WTC11 (cell line): Measurements from ENCODE around the gene C9orf50. TPM values are rescaled to one million over a fixed set of nuclear protein-coding genes. Genes with fewer than 3 reads are reported as not detected.

Experiments
- ATAC-seq: fragments of 200-7000 bp; cut with Tn5 transposase; 2 replicates; pipeline ENCODE4 v1.10.0; 2021; ENCODE audit warnings: mild to moderate bottlenecking, moderate library complexity
- CTCF ChIA-PET: fragments of 300-600 bp; sonication (Branson Sonifier 250); formaldehyde crosslinking; loops from one replicate; lab custom pipeline; 2021; ENCODE audit warnings: antibody characterized with exemption; lab: Charles Lee
- POLR2A ChIA-PET: fragments of 350-600 bp; sonication (Branson Sonifier 250); formaldehyde crosslinking; loops from one replicate; lab custom pipeline; 2021; ENCODE audit warnings: antibody characterized with exemption; lab: Charles Lee
- DNase-seq: peaks from one replicate; pipeline ENCODE4 v3.0.0; 2021; ENCODE audit warnings: low spot score
- H3K27ac Mint-ChIP-seq: 2 replicates; pipeline ENCODE4 v1.8.0; 2021; ENCODE audit warnings: mixed read lengths
- H3K27me3 Mint-ChIP-seq: 2 replicates; pipeline ENCODE4 v1.8.0; 2021; ENCODE audit warnings: low read depth, mild to moderate bottlenecking, moderate library complexity, mixed read lengths
- H3K36me3 Mint-ChIP-seq: 2 replicates; pipeline ENCODE4 v1.8.0; 2021; ENCODE audit warnings: mixed read lengths
- H3K4me1 Mint-ChIP-seq: 2 replicates; pipeline ENCODE4 v1.8.0; 2022; ENCODE audit warnings: mixed read lengths
- H3K4me3 Mint-ChIP-seq: 2 replicates; pipeline ENCODE4 v1.8.0; 2021; ENCODE audit warnings: mild to moderate bottlenecking, moderate library complexity, mixed read lengths
- H3K9me3 Mint-ChIP-seq: 2 replicates; pipeline ENCODE4 v1.8.0; 2021; ENCODE audit warnings: mixed read lengths
- CBFB ChIP-seq: sonication (generic); formaldehyde crosslinking; IDR thresholded peaks from 2 replicates; pipeline ENCODE4 v1.8.1; 2022; ENCODE audit warnings: mild to moderate bottlenecking, low read depth, missing genetic modification reagents
- FOXJ3 ChIP-seq: sonication (generic); formaldehyde crosslinking; IDR thresholded peaks from 2 replicates; pipeline ENCODE4 v1.9.0; 2021; ENCODE audit warnings: missing genetic modification reagents, mild to moderate bottlenecking, borderline replicate concordance
- GRHL2 ChIP-seq: fragments of 250-450 bp; sonication (Bioruptor Pico); IDR thresholded peaks from 2 replicates; pipeline ENCODE4 v1.8.0; 2022; ENCODE audit warnings: mild to moderate bottlenecking, moderate library complexity; ENCODE audit not compliant: insufficient replicate concordance, severe bottlenecking
- NR3C1 ChIP-seq: sonication (generic); formaldehyde crosslinking; conservative IDR thresholded peaks from 2 replicates; pipeline ENCODE4 v1.8.1; 2023; ENCODE audit warnings: low read depth, mild to moderate bottlenecking, missing genetic modification reagents
- RORB ChIP-seq: fragments of 250-450 bp; sonication (Bioruptor Pico); IDR thresholded peaks from 2 replicates; pipeline ENCODE4 v1.9.0; 2021; ENCODE audit warnings: mild to moderate bottlenecking
- SMAD4 ChIP-seq: sonication (generic); formaldehyde crosslinking; IDR thresholded peaks from 2 replicates; pipeline ENCODE4 v1.8.0; 2022; ENCODE audit warnings: mild to moderate bottlenecking, missing genetic modification reagents
- ZBTB21 ChIP-seq: sonication (generic); formaldehyde crosslinking; IDR thresholded peaks from 2 replicates; pipeline ENCODE4 v1.8.1; 2023; ENCODE audit warnings: mild to moderate bottlenecking, missing genetic modification reagents, borderline replicate concordance
- ZNF121 ChIP-seq: sonication (generic); formaldehyde crosslinking; IDR thresholded peaks from 2 replicates; pipeline ENCODE4 v1.8.0; 2023; ENCODE audit warnings: missing genetic modification reagents
- ZNF219 ChIP-seq: sonication (generic); formaldehyde crosslinking; IDR thresholded peaks from 2 replicates; pipeline ENCODE4 v1.8.0; 2023; ENCODE audit warnings: missing genetic modification reagents, mild to moderate bottlenecking, borderline replicate concordance
- ZNF396 ChIP-seq: fragments of 250-450 bp; sonication (Bioruptor Pico); IDR thresholded peaks from 2 replicates; pipeline ENCODE4 v1.8.0; 2021; ENCODE audit warnings: mild to moderate bottlenecking, moderate library complexity, borderline replicate concordance
- total RNA-seq: library from RNA; stranded (reverse); gene quantifications from 3 replicates; pipeline ENCODE4 v1.2.3, GENCODE V29; 2021
- TF ChIP-seq, protein P1 (sequence below): sonication (generic); formaldehyde crosslinking; IDR thresholded peaks from 2 replicates; pipeline ENCODE4 v1.8.0; 2023; ENCODE audit warnings: missing genetic modification reagents, mild to moderate bottlenecking, borderline replicate concordance
- TF ChIP-seq, protein P2 (sequence below): sonication (generic); formaldehyde crosslinking; IDR thresholded peaks from 2 replicates; pipeline ENCODE4 v1.8.1; 2022; ENCODE audit warnings: mild to moderate bottlenecking, moderate library complexity, missing genetic modification reagents
- TF ChIP-seq, protein P3 (sequence below): fragments of 250-450 bp; sonication (Bioruptor Pico); IDR thresholded peaks from 2 replicates; pipeline ENCODE4 v1.8.0; 2021; ENCODE audit warnings: mild to moderate bottlenecking
- TF ChIP-seq, protein P4 (sequence below): fragments of 250-450 bp; sonication (Bioruptor Pico); IDR thresholded peaks from 2 replicates; pipeline ENCODE4 v1.9.0; 2021; ENCODE audit warnings: mild to moderate bottlenecking
- TF ChIP-seq, protein P5 (sequence below): fragments of 250-450 bp; sonication (Bioruptor Pico); IDR thresholded peaks from 2 replicates; pipeline ENCODE4 v1.9.0; 2021; ENCODE audit warnings: moderate library complexity, mild to moderate bottlenecking, inconsistent platforms, borderline replicate concordance
- TF ChIP-seq, protein P6 (sequence below): sonication (generic); formaldehyde crosslinking; IDR thresholded peaks from 2 replicates; pipeline ENCODE4 v1.8.1; 2022; ENCODE audit warnings: mild to moderate bottlenecking, missing genetic modification reagents, moderate library complexity, borderline replicate concordance
- TF ChIP-seq, protein P7 (sequence below): sonication (generic); formaldehyde crosslinking; IDR thresholded peaks from 2 replicates; pipeline ENCODE4 v1.8.1; 2023; ENCODE audit warnings: mild to moderate bottlenecking, missing genetic modification reagents, borderline replicate concordance

The C9orf50 gene
- total RNA-seq, 1 experiment from 2014 or later, result 0.11 TPM

DNA sequence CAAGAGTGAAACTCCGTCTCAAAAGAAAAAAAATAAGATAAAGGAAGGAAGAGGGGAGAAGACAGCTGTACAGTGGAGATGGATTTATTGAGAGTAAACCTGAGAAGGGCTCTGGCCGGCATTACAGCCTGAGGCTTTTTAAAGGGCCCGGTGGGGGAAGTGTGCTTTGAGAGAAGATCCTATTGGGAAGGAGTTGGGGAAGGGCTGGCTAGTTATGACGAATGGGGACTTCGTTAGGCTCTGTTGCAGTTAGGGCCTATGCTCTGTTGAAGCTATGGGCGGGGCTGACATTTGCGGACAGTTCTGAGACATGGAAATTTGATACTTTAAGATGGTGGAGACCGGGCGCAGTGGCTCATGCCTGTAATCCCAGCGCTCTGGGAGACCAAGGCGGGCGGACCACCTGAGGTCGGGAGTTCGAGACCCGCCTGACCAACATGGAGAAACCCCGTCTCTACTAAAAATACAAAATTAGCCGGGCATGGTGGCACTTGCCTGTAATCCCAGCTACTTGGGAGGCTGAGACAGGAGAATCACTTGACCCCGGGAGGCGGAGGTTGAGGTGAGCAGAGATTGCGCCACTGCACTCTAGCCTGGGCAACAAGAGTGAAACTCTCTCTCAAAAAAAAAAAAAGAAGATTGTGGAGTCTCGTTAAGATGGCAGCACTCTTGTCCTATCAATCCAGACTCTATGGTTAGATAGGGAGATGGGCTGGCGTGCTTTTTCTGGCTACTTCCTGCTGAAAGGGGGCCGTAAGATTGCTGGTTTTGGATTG lies 33.2 kb downstream of the C9orf50 start (continued):
- TF ChIP-seq, protein P1, sequence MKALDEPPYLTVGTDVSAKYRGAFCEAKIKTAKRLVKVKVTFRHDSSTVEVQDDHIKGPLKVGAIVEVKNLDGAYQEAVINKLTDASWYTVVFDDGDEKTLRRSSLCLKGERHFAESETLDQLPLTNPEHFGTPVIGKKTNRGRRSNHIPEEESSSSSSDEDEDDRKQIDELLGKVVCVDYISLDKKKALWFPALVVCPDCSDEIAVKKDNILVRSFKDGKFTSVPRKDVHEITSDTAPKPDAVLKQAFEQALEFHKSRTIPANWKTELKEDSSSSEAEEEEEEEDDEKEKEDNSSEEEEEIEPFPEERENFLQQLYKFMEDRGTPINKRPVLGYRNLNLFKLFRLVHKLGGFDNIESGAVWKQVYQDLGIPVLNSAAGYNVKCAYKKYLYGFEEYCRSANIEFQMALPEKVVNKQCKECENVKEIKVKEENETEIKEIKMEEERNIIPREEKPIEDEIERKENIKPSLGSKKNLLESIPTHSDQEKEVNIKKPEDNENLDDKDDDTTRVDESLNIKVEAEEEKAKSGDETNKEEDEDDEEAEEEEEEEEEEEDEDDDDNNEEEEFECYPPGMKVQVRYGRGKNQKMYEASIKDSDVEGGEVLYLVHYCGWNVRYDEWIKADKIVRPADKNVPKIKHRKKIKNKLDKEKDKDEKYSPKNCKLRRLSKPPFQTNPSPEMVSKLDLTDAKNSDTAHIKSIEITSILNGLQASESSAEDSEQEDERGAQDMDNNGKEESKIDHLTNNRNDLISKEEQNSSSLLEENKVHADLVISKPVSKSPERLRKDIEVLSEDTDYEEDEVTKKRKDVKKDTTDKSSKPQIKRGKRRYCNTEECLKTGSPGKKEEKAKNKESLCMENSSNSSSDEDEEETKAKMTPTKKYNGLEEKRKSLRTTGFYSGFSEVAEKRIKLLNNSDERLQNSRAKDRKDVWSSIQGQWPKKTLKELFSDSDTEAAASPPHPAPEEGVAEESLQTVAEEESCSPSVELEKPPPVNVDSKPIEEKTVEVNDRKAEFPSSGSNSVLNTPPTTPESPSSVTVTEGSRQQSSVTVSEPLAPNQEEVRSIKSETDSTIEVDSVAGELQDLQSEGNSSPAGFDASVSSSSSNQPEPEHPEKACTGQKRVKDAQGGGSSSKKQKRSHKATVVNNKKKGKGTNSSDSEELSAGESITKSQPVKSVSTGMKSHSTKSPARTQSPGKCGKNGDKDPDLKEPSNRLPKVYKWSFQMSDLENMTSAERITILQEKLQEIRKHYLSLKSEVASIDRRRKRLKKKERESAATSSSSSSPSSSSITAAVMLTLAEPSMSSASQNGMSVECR, result no peak
- no peak for TF ChIP-seq CBFB (CRISPR knock-in tag)
- TF ChIP-seq, protein P2, sequence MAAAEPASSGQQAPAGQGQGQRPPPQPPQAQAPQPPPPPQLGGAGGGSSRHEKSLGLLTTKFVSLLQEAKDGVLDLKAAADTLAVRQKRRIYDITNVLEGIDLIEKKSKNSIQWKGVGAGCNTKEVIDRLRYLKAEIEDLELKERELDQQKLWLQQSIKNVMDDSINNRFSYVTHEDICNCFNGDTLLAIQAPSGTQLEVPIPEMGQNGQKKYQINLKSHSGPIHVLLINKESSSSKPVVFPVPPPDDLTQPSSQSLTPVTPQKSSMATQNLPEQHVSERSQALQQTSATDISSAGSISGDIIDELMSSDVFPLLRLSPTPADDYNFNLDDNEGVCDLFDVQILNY (CRISPR knock-in tag), result no peak
- TF ChIP-seq, protein P3, sequence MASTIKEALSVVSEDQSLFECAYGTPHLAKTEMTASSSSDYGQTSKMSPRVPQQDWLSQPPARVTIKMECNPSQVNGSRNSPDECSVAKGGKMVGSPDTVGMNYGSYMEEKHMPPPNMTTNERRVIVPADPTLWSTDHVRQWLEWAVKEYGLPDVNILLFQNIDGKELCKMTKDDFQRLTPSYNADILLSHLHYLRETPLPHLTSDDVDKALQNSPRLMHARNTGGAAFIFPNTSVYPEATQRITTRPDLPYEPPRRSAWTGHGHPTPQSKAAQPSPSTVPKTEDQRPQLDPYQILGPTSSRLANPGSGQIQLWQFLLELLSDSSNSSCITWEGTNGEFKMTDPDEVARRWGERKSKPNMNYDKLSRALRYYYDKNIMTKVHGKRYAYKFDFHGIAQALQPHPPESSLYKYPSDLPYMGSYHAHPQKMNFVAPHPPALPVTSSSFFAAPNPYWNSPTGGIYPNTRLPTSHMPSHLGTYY (CRISPR knock-in tag), result no peak
- no peak for TF ChIP-seq NR3C1 (CRISPR knock-in tag)
- TF ChIP-seq, protein P4, sequence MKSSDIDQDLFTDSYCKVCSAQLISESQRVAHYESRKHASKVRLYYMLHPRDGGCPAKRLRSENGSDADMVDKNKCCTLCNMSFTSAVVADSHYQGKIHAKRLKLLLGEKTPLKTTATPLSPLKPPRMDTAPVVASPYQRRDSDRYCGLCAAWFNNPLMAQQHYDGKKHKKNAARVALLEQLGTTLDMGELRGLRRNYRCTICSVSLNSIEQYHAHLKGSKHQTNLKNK, result no peak
- TF ChIP-seq, all 79 proteins: peak for 0

DNA sequence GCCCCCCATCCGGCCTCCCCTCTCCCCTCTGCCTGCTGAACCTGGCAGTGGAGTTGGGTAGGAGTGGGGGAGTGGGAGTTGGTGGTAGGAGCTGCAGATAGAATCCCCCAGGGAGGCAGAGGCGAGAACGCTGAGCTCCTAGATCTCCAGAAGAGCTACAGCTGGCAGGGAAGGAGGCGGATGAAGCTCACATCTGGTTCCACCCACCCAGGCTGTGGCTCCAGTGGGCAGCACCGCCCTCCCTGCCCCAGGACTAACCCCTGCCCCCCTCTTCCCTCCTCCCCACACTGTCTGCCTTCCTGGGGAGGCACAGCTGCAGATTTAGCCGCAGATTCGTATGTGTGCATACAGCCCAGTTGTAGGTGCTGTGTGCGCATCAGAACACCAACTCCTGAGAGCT lies 34.2 kb downstream of the C9orf50 start:
- CTCF ChIA-PET, result interaction anchor here (0.9 to 2.1 kb wide), 9 partner anchors 8 to 127 kb away, joined by 3 to 11 read pairs (median 4); no protein-coding TSS in a partner anchor
- ATAC-seq (no peak; the same call in 1 of the 2 replicates), DNase-seq (no peak)
- TF ChIP-seq, protein P5, sequence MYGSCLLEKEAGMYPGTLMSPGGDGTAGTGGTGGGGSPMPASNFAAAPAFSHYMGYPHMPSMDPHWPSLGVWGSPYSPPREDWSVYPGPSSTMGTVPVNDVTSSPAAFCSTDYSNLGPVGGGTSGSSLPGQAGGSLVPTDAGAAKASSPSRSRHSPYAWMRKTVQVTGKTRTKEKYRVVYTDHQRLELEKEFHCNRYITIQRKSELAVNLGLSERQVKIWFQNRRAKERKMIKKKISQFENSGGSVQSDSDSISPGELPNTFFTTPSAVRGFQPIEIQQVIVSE (CRISPR knock-in tag), result no peak
- no peak for TF ChIP-seq FOXJ3
- no peak for TF ChIP-seq ZBTB21 (CRISPR knock-in tag)
- no peaks in the 10 kb centered on the region for H3K36me3 Mint-ChIP-seq
- H3K27ac Mint-ChIP-seq, result no peak overlapping the region
- H3K27me3 Mint-ChIP-seq, result peaks cover 29% of the 10 kb centered on the region
- H3K9me3 Mint-ChIP-seq, result 0 out of 2 replicates have a peak, but pooled peaks cover 4% of the 10 kb centered on the region
- no peak overlapping the region for H3K4me3 Mint-ChIP-seq
- peaks cover 36% of the 10 kb centered on the region for H3K4me1 Mint-ChIP-seq
- POLR2A ChIA-PET, result interaction anchor here (1.8 kb wide), 1 partner anchor 9 kb away, joined by 10 read pairs; no protein-coding TSS in a partner anchor

DNA sequence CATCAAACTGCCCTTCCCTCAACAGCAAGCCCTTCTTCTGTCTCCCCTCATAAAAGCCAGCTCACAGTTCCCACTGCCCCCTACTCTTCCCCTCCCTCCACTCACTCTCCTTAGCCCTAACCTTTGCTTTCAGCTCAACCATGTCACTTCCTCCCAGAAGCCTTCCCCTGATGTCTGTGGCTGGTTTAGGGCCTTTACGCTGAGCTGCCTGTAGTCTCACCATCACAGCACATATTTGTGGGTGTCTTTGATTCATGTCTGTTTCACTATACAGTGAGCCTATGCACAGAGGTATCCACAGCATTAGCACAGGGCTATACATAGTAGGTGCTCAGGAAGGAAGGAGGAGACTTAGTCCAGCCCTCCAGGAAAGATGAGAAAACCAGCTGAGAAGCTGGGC lies 34.7 kb downstream of the C9orf50 start:
- no peak overlapping the region for H3K4me3 Mint-ChIP-seq
- H3K9me3 Mint-ChIP-seq, result 0 out of 2 replicates have a peak, but pooled peaks cover 4% of the 10 kb centered on the region
- ATAC-seq, result no peak
- no peaks in the 10 kb centered on the region for H3K36me3 Mint-ChIP-seq
- ChIA-PET POLR2A (interaction anchor here (0.5 to 1.8 kb wide), 2 partner anchors 10 to 15 kb away, joined by 4 to 10 read pairs; no protein-coding TSS in a partner anchor), CTCF (interaction anchor here (0.9 to 2.1 kb wide), 8 partner anchors 8 to 126 kb away, joined by 3 to 11 read pairs (median 4); no protein-coding TSS in a partner anchor)
- peaks cover 37% of the 10 kb centered on the region for H3K4me1 Mint-ChIP-seq
- H3K27ac Mint-ChIP-seq, result no peak overlapping the region; the same call in 1 of the 2 replicates
- no peak for DNase-seq
- H3K27me3 Mint-ChIP-seq, result peaks cover 29% of the 10 kb centered on the region
- TF ChIP-seq, protein P6, sequence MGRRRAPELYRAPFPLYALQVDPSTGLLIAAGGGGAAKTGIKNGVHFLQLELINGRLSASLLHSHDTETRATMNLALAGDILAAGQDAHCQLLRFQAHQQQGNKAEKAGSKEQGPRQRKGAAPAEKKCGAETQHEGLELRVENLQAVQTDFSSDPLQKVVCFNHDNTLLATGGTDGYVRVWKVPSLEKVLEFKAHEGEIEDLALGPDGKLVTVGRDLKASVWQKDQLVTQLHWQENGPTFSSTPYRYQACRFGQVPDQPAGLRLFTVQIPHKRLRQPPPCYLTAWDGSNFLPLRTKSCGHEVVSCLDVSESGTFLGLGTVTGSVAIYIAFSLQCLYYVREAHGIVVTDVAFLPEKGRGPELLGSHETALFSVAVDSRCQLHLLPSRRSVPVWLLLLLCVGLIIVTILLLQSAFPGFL (CRISPR knock-in tag), result no peak
- no peak for TF ChIP-seq GRHL2 (CRISPR knock-in tag)
- TF ChIP-seq ZNF396 (CRISPR knock-in tag), result no peak
- TF ChIP-seq RORB (CRISPR knock-in tag), result no peak
- no peak for TF ChIP-seq ZNF121 (CRISPR knock-in tag)
- TF ChIP-seq, protein P7, sequence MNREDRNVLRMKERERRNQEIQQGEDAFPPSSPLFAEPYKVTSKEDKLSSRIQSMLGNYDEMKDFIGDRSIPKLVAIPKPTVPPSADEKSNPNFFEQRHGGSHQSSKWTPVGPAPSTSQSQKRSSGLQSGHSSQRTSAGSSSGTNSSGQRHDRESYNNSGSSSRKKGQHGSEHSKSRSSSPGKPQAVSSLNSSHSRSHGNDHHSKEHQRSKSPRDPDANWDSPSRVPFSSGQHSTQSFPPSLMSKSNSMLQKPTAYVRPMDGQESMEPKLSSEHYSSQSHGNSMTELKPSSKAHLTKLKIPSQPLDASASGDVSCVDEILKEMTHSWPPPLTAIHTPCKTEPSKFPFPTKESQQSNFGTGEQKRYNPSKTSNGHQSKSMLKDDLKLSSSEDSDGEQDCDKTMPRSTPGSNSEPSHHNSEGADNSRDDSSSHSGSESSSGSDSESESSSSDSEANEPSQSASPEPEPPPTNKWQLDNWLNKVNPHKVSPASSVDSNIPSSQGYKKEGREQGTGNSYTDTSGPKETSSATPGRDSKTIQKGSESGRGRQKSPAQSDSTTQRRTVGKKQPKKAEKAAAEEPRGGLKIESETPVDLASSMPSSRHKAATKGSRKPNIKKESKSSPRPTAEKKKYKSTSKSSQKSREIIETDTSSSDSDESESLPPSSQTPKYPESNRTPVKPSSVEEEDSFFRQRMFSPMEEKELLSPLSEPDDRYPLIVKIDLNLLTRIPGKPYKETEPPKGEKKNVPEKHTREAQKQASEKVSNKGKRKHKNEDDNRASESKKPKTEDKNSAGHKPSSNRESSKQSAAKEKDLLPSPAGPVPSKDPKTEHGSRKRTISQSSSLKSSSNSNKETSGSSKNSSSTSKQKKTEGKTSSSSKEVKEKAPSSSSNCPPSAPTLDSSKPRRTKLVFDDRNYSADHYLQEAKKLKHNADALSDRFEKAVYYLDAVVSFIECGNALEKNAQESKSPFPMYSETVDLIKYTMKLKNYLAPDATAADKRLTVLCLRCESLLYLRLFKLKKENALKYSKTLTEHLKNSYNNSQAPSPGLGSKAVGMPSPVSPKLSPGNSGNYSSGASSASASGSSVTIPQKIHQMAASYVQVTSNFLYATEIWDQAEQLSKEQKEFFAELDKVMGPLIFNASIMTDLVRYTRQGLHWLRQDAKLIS (CRISPR knock-in tag), result no peak
- TF ChIP-seq ZNF219 (CRISPR knock-in tag), result no peak
- no peak for TF ChIP-seq SMAD4 (CRISPR knock-in tag)
